GM23338 (cell line): ENCODE data around the gene GALNT9. TPM values are rescaled to one million over a fixed set of nuclear protein-coding genes. Genes with fewer than 3 reads are reported as not detected.

Experiments used
- ATAC-seq: fragments of 200-7000 bp; cut with Tn5 transposase; 3 replicates; pipeline ENCODE4 v1.9.1; 2020
- DNase-seq: peaks from one replicate; pipeline ENCODE4 v3.0.0-alpha.2; 2015; ENCODE audit warnings: low spot score
- H2AFZ ChIP-seq: fragments of 200-600 bp; sonication (generic); 2 replicates; pipeline ENCODE4 v1.8.0; 2016; ENCODE audit warnings: antibody characterized with exemption, mild to moderate bottlenecking, moderate library complexity
- H3F3A ChIP-seq: fragments of 200-600 bp; sonication (generic); replicated peaks from 2 replicates; pipeline ENCODE4 v1.8.0; 2017; ENCODE audit warnings: antibody characterized with exemption, mixed run types, low read depth
- H3K27ac ChIP-seq: fragments of 200-600 bp; sonication (generic); 2 replicates; pipeline ENCODE4 v1.6.1; 2016; ENCODE audit warnings: low read depth
- H3K27me3 ChIP-seq: fragments of 200-600 bp; sonication (generic); 2 replicates; pipeline ENCODE4 v1.8.0; 2016; ENCODE audit warnings: mild to moderate bottlenecking, mixed run types, moderate library complexity; ENCODE audit not compliant: insufficient read depth
- H3K36me3 ChIP-seq: fragments of 200-600 bp; sonication (generic); 2 replicates; pipeline ENCODE4 v1.8.0; 2016; ENCODE audit warnings: mild to moderate bottlenecking; ENCODE audit not compliant: insufficient read depth
- H3K4me1 ChIP-seq: fragments of 200-600 bp; sonication (generic); 2 replicates; pipeline ENCODE4 v1.8.0; 2016; ENCODE audit warnings: mild to moderate bottlenecking, moderate library complexity; ENCODE audit not compliant: insufficient read depth
- H3K4me2 ChIP-seq: fragments of 200-600 bp; sonication (generic); 2 replicates; pipeline ENCODE4 v1.7.1; 2017; ENCODE audit warnings: mixed run types
- H3K4me3 ChIP-seq: fragments of 200-600 bp; sonication (generic); 2 replicates; pipeline ENCODE4 v1.6.1; 2016; ENCODE audit warnings: mixed run types
- H3K79me2 ChIP-seq: fragments of 200-600 bp; sonication (generic); replicated peaks from 2 replicates; pipeline ENCODE4 v1.8.0; 2017; ENCODE audit warnings: mild to moderate bottlenecking; ENCODE audit not compliant: insufficient read depth
- H3K9me2 ChIP-seq: fragments of 200-600 bp; sonication (generic); 2 replicates; pipeline ENCODE4 v1.8.0; 2017; ENCODE audit not compliant: insufficient read depth
- H4K20me1 ChIP-seq: fragments of 200-600 bp; sonication (generic); replicated peaks from 2 replicates; pipeline ENCODE4 v1.8.0; 2017; ENCODE audit warnings: mild to moderate bottlenecking; ENCODE audit not compliant: insufficient read depth
- H3K27ac Mint-ChIP-seq: 2 replicates; pipeline ENCODE4 v1.8.0; 2020; ENCODE audit warnings: inconsistent platforms, mild to moderate bottlenecking, moderate library complexity, mixed read lengths
- H3K27me3 Mint-ChIP-seq: 3 replicates; pipeline ENCODE4 v1.8.0; 2022; ENCODE audit warnings: low read depth, mild to moderate bottlenecking, moderate library complexity, mixed read lengths, inconsistent platforms; ENCODE audit not compliant: insufficient read depth, poor library complexity
- H3K36me3 Mint-ChIP-seq: 3 replicates; pipeline ENCODE4 v1.8.0; 2021; ENCODE audit warnings: low read depth, mild to moderate bottlenecking, inconsistent platforms, moderate library complexity, mixed read lengths
- H3K4me1 Mint-ChIP-seq: 3 replicates; pipeline ENCODE4 v1.8.0; 2020; ENCODE audit warnings: mild to moderate bottlenecking, inconsistent platforms, mixed read lengths
- H3K4me3 Mint-ChIP-seq: 3 replicates; pipeline ENCODE4 v1.8.0; 2021; ENCODE audit warnings: moderate library complexity, mild to moderate bottlenecking, inconsistent platforms, mixed read lengths
- H3K9me3 Mint-ChIP-seq: 3 replicates; pipeline ENCODE4 v1.8.0; 2020; ENCODE audit warnings: moderate library complexity, mild to moderate bottlenecking, inconsistent platforms, mixed read lengths
- CREB1 ChIP-seq: fragments of 250-450 bp; sonication (Bioruptor Pico); IDR thresholded peaks from 2 replicates; pipeline ENCODE4 v1.5.0; 2020; ENCODE audit warnings: low read depth, mild to moderate bottlenecking, moderate library complexity
- CTCF ChIP-seq, 2 experiments: fragments of 200-600 bp in 1 of 2; sonication (generic) in 1 of 2; conservative IDR thresholded peaks; 2 replicates each; pipeline versions ENCODE4 v1.5.1 to v1.6.1; 2016 to 2017; ENCODE audit warnings: antibody characterized with exemption in 2 of 2, low read depth in 2 of 2, mild to moderate bottlenecking in 2 of 2, moderate library complexity in 1 of 2
- EZH2 ChIP-seq: fragments of 200-600 bp; sonication (generic); IDR thresholded peaks from one replicate; pipeline ENCODE4 v1.8.0; 2017; ENCODE audit warnings: antibody characterized with exemption, mild to moderate bottlenecking, low read depth; ENCODE audit not compliant: unreplicated experiment
- EZH2phosphoT487 ChIP-seq: fragments of 200-600 bp; sonication (generic); IDR thresholded peaks from one replicate; pipeline ENCODE4 v1.8.1; 2018; ENCODE audit warnings: antibody characterized with exemption; ENCODE audit not compliant: unreplicated experiment
- JUNB ChIP-seq: IDR thresholded peaks from one replicate; pipeline ENCODE4 v1.6.1; 2016; ENCODE audit warnings: antibody characterized with exemption; ENCODE audit not compliant: unreplicated experiment
- NANOG ChIP-seq: IDR thresholded peaks from 2 replicates; pipeline ENCODE4 v1.6.1; 2016; ENCODE audit warnings: antibody characterized with exemption, borderline replicate concordance
- POLR2AphosphoS5 ChIP-seq: IDR thresholded peaks from 2 replicates; pipeline ENCODE4 v1.6.1; 2016; ENCODE audit warnings: antibody characterized with exemption, low read depth
- REST ChIP-seq: IDR thresholded peaks from one replicate; pipeline ENCODE4 v1.6.1; 2018; ENCODE audit warnings: antibody characterized with exemption; ENCODE audit not compliant: unreplicated experiment
- STAT1 ChIP-seq: IDR thresholded peaks from one replicate; pipeline ENCODE4 v1.6.1; 2016; ENCODE audit warnings: antibody characterized with exemption; ENCODE audit not compliant: unreplicated experiment
- ZNF114 ChIP-seq: fragments of 250-450 bp; sonication (Bioruptor Pico); IDR thresholded peaks from 2 replicates; pipeline ENCODE4 v1.5.0; 2020; ENCODE audit warnings: mild to moderate bottlenecking, moderate library complexity
- ZNF331 ChIP-seq: fragments of 250-450 bp; sonication (Bioruptor Pico); IDR thresholded peaks from 2 replicates; pipeline ENCODE4 v1.5.0; 2020; ENCODE audit warnings: low read depth, mild to moderate bottlenecking, moderate library complexity
- ZNF462 ChIP-seq: fragments of 250-450 bp; sonication (Bioruptor Pico); IDR thresholded peaks from 2 replicates; pipeline ENCODE4 v1.5.0; 2020; ENCODE audit warnings: mild to moderate bottlenecking, moderate library complexity
- polyA plus RNA-seq: library from polyadenylated mRNA; unstranded; fragments of >200 nt; fragmentation: Nextera tagmentation; extraction: Ambion mirVana; gene quantifications from 2 replicates; pipeline ENCODE4 v1.2.1, GENCODE V29; 2016
- total RNA-seq: library from RNA; depleted of rRNA; stranded (reverse); fragments of >200 nt; shearing (Covaris generic); gene quantifications from 2 replicates; pipeline ENCODE4 v1.2.3, GENCODE V29; 2014
- TF ChIP-seq, protein P1 (sequence below): IDR thresholded peaks from 2 replicates; pipeline ENCODE4 v1.6.1; 2016; ENCODE audit warnings: antibody characterized with exemption

GALNT9 gene
- total and polyA plus RNA-seq, 2 experiments from 2014 or later, result 0.81 to 2.5 TPM

DNA sequence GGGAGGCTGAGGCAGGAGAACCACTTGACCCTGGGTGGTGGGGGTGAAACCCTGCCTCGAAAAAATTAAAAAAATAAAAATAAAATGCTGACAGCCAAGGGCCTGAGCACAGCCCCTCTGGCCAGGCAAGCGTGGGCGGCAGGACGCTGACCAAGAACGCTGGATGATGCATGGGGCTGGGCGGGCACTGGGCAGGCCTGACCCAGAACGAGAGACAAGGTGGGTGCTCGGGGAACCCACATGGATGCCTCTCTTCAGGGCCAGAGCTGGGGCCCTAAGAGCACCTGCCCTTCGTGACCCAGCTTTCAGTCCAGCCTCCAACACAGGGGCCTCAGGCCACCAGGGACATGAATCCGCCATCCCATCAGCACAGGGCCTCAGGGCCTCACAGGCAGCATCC is 11.3 kb downstream of the GALNT9 start:
- Mint-ChIP-seq H3K4me1 (peaks cover 4% of the 10 kb centered on the region), H3K27me3 (peaks cover 15% of the 10 kb centered on the region)

More for the DNA sequence above, 11.3 kb downstream of the GALNT9 start:
- no peaks in the 10 kb centered on the region for H3F3A ChIP-seq
- no peaks in the 10 kb centered on the region for H3K4me1 ChIP-seq
- no peak overlapping the region for H2AFZ ChIP-seq
- ATAC-seq, result no peak
- no peaks in the 10 kb centered on the region for H4K20me1 ChIP-seq
- Mint-ChIP-seq H3K36me3 (no peaks in the 10 kb centered on the region), H3K9me3 (no peaks in the 10 kb centered on the region; the same call in 2 of the 3 replicates), H3K27ac (no peak overlapping the region), H3K4me3 (no peak overlapping the region)
- no peak for DNase-seq
- no peaks in the 10 kb centered on the region for H3K9me2 ChIP-seq
- TF ChIP-seq ZNF462 (CRISPR knock-in tag) (no peak), CTCF (conservative IDR thresholded peaks at IDR 0.05; ENCODE audit: low read depth in 2 of 2) (no peak), REST (no peak), POLR2AphosphoS5 (no peak), ZNF114 (CRISPR knock-in tag) (no peak), STAT1 (no peak), EZH2 (no peak), CREB1 (CRISPR knock-in tag) (no peak), NANOG (no peak), ZNF331 (CRISPR knock-in tag) (no peak), JUNB (no peak), EZH2phosphoT487 (no peak)
- TF ChIP-seq, protein P1, sequence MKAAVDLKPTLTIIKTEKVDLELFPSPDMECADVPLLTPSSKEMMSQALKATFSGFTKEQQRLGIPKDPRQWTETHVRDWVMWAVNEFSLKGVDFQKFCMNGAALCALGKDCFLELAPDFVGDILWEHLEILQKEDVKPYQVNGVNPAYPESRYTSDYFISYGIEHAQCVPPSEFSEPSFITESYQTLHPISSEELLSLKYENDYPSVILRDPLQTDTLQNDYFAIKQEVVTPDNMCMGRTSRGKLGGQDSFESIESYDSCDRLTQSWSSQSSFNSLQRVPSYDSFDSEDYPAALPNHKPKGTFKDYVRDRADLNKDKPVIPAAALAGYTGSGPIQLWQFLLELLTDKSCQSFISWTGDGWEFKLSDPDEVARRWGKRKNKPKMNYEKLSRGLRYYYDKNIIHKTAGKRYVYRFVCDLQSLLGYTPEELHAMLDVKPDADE, result no peak
- no peaks in the 10 kb centered on the region for H3K36me3 ChIP-seq
- no peak overlapping the region for H3K27ac ChIP-seq
- no peak overlapping the region for H3K4me2 ChIP-seq
- no peaks in the 10 kb centered on the region for H3K27me3 ChIP-seq
- H3K4me3 ChIP-seq, result no peak overlapping the region
- no peaks in the 10 kb centered on the region for H3K79me2 ChIP-seq
